PC-9 (cell line): ENCODE results near the gene FNBP1L. TPM values are rescaled to one million over a fixed set of nuclear protein-coding genes. Genes with fewer than 3 reads are reported as not detected.

Source experiments
- BruUV-seq: library from RNA; stranded (reverse); fragments of 400-500 nt; replicated peaks from 2 replicates; lab custom pipeline; 2021; lab: Mats Ljungman, UMichigan
- CTCF ChIA-PET: fragments of 300-600 bp; sonication (Branson Sonifier 250); formaldehyde crosslinking; loops from one replicate; lab custom pipeline; 2022; ENCODE audit warnings: antibody characterized with exemption; lab: Charles Lee
- POLR2A ChIA-PET: fragments of 300-600 bp; sonication (Branson Sonifier 250); formaldehyde crosslinking; loops from one replicate; lab custom pipeline; 2022; ENCODE audit warnings: antibody characterized with exemption; ENCODE audit not compliant: unreplicated experiment; lab: Charles Lee
- DNase-seq, 2 experiments: peaks; one replicate each; pipeline versions ENCODE4 v3.0.0 to v3.0.0-alpha.2; 2015 to 2022; ENCODE audit warnings: mixed read lengths in 1 of 2
- H2AFZ ChIP-seq: fragments of 200-600 bp; sonication (generic); 2 replicates; pipeline ENCODE4 v1.8.1; 2017; ENCODE audit warnings: antibody characterized with exemption
- H3F3A ChIP-seq: fragments of 200-600 bp; sonication (generic); 2 replicates; pipeline ENCODE4 v1.8.1; 2017; ENCODE audit warnings: antibody characterized with exemption, mild to moderate bottlenecking, low read depth; ENCODE audit not compliant: insufficient read depth
- H3K27ac ChIP-seq: fragments of 200-600 bp; sonication (generic); 2 replicates; pipeline ENCODE4 v1.6.1; 2016; ENCODE audit warnings: mixed run types
- H3K27me3 ChIP-seq: fragments of 200-600 bp; sonication (generic); 2 replicates; pipeline ENCODE4 v1.6.1; 2016; ENCODE audit warnings: low read depth, mixed run types; ENCODE audit not compliant: insufficient read depth
- H3K36me3 ChIP-seq: fragments of 200-600 bp; sonication (generic); 2 replicates; pipeline ENCODE4 v1.6.1; 2016; ENCODE audit warnings: low read depth, mixed run types
- H3K4me1 ChIP-seq: fragments of 200-600 bp; sonication (generic); replicated peaks from 2 replicates; pipeline ENCODE4 v1.6.1; 2016; ENCODE audit warnings: mixed run types; ENCODE audit not compliant: insufficient read depth
- H3K4me2 ChIP-seq: fragments of 200-600 bp; sonication (generic); 2 replicates; pipeline ENCODE4 v1.6.1; 2017; ENCODE audit warnings: mixed run types
- H3K4me3 ChIP-seq: fragments of 200-600 bp; sonication (generic); 2 replicates; pipeline ENCODE4 v1.6.1; 2016; ENCODE audit warnings: mixed run types
- H3K79me2 ChIP-seq: fragments of 200-600 bp; sonication (generic); 2 replicates; pipeline ENCODE4 v1.6.1; 2017; ENCODE audit warnings: low read depth, mixed run types
- H3K9me2 ChIP-seq: fragments of 200-600 bp; sonication (generic); 2 replicates; pipeline ENCODE4 v1.8.1; 2017; ENCODE audit warnings: mild to moderate bottlenecking; ENCODE audit not compliant: insufficient read depth
- H3K9me3 ChIP-seq: fragments of 200-600 bp; sonication (generic); 2 replicates; pipeline ENCODE4 v1.8.1; 2016; ENCODE audit warnings: low read depth; ENCODE audit not compliant: insufficient read depth
- H4K20me1 ChIP-seq: fragments of 200-600 bp; sonication (generic); 2 replicates; pipeline ENCODE4 v1.8.1; 2017; ENCODE audit not compliant: insufficient read depth
- CTCF ChIP-seq: fragments of 200-600 bp; sonication (generic); conservative IDR thresholded peaks from 2 replicates; pipeline ENCODE4 v1.6.1; 2017; ENCODE audit warnings: mixed run types, antibody characterized with exemption, mild to moderate bottlenecking, moderate library complexity
- EZH2 ChIP-seq: fragments of 200-600 bp; sonication (generic); IDR thresholded peaks from 2 replicates; pipeline ENCODE4 v1.8.0; 2017; ENCODE audit warnings: antibody characterized with exemption, low read depth
- intact Hi-C: fragments of 100-400 bp; cut with micrococcal nuclease; formaldehyde crosslinking; loops from one replicate; pipeline ENCODE4 v1.10.0; 2022; ENCODE audit not compliant: unreplicated experiment
- total RNA-seq: library from RNA; stranded (reverse); gene quantifications from 2 replicates; pipeline ENCODE4 v1.2.3, GENCODE V29; 2021

The FNBP1L gene
- total RNA-seq, 1 experiment from 2014 or later, result 34.3 TPM

DNA sequence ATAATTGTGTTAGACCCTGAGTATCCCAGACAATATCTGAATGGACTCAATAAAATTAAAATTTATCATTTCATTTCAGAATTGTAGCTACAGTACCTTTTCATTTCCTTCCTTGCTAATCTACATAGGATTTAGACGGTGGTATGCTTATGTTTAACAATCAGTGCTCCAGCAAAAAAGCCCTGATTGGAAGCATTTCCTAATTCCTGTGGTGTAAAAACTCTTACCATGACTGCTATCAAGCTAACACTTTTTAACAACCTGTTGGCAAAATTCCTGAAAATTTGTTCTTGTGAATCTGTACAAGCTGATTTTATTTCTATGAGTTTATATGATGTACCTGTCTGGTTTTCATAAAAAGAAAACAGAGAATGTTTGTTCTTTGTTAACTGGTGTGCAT is 5.2 kb upstream of the FNBP1L start:
- no peaks in the 10 kb centered on the region for H3K79me2 ChIP-seq
- H3K4me1 ChIP-seq, result peaks cover 16% of the 10 kb centered on the region
- no peaks in the 10 kb centered on the region for H3K9me2 ChIP-seq
- H4K20me1 ChIP-seq, result no peaks in the 10 kb centered on the region
- no peaks in the 10 kb centered on the region for H3K9me3 ChIP-seq
- no TSS peak for BruUV-seq
- peaks cover 35% of the 10 kb centered on the region for H3F3A ChIP-seq
- H3K27ac ChIP-seq, result peak overlapping the region; percentile 24
- H3K4me2 ChIP-seq, result peak overlapping the region; percentile 47
- no peaks in the 10 kb centered on the region for H3K27me3 ChIP-seq
- DNase-seq, result no peak
- ChIA-PET POLR2A (no interaction called here), CTCF (no interaction called here)
- no peaks in the 10 kb centered on the region for H3K36me3 ChIP-seq
- intact Hi-C loops, result loop anchor here (10.0 kb wide), 2 partner anchors 112 to 582 kb away; no protein-coding TSS in a partner anchor
- TF ChIP-seq CTCF (no peak), EZH2 (no peak)
- no peak overlapping the region for H2AFZ ChIP-seq
- H3K4me3 ChIP-seq, result no peak overlapping the region

GRCh38 chr1:93443454-93443853 is 4.5 kb upstream of the FNBP1L start:
- TF ChIP-seq EZH2, result no peak
- TF ChIP-seq CTCF, result no peak

GRCh38 chr1:93446837-93447451 is 974 bp upstream of the FNBP1L start:
- POLR2A ChIA-PET, result interaction anchor here (0.6 to 0.8 kb wide), 5 partner anchors 294 to 879 kb away, joined by 3 to 11 read pairs (median 4); no protein-coding TSS in a partner anchor
- Histone ChIP-seq H4K20me1 (peaks cover 10% of the 10 kb centered on the region; the same call in 1 of the 2 replicates), H2AFZ (peak overlapping the region; percentile 100), H3K4me1 (peaks cover 33% of the 10 kb centered on the region), H3K4me2 (peak overlapping the region; percentile 92), H3K79me2 (peaks cover 39% of the 10 kb centered on the region), H3K9me2 (no peaks in the 10 kb centered on the region), H3F3A (peaks cover 55% of the 10 kb centered on the region), H3K27ac (peak overlapping the region; percentile 44), H3K27me3 (no peaks in the 10 kb centered on the region), H3K9me3 (no peaks in the 10 kb centered on the region), H3K36me3 (no peaks in the 10 kb centered on the region), H3K4me3 (peak overlapping the region; percentile 90)
- no peak for TF ChIP-seq EZH2
- no peak for TF ChIP-seq CTCF
- peak; percentile 55 to 72 for DNase-seq
- intact Hi-C loops, result loop anchor here (5.0 to 10.0 kb wide), 5 partner anchors 100 to 578 kb away; partner anchors contain the start of genes BCAR3 and DR1
- BruUV-seq, result TSS peak; percentile 67
- CTCF ChIA-PET, result interaction anchor here (0.6 to 1.0 kb wide), 4 partner anchors 142 to 436 kb away, joined by 3 to 9 read pairs (median 4); no protein-coding TSS in a partner anchor

More at GRCh38 chr1:93443454-93443853, 4.5 kb upstream of the FNBP1L start:
- Histone ChIP-seq H3K27me3 (no peaks in the 10 kb centered on the region), H3K4me2 (no peak overlapping the region), H3K79me2 (peaks cover 4% of the 10 kb centered on the region; the same call in 1 of the 2 replicates), H3K9me2 (no peaks in the 10 kb centered on the region), H3K9me3 (no peaks in the 10 kb centered on the region), H4K20me1 (no peaks in the 10 kb centered on the region), H3F3A (peaks cover 40% of the 10 kb centered on the region), H3K27ac (no peak overlapping the region), H3K36me3 (no peaks in the 10 kb centered on the region), H2AFZ (no peak overlapping the region), H3K4me3 (no peak overlapping the region), H3K4me1 (peaks cover 16% of the 10 kb centered on the region)
- intact Hi-C loops, result loop anchor here (10.0 kb wide), 2 partner anchors 111 to 581 kb away; no protein-coding TSS in a partner anchor
- POLR2A ChIA-PET, result no interaction called here
- CTCF ChIA-PET, result interaction anchor here (0.6 kb wide), 1 partner anchor 138 kb away, joined by 3 read pairs; no protein-coding TSS in a partner anchor
- BruUV-seq, result no TSS peak
- no peak for DNase-seq
